ENCODE results near the gene ID2.
"Not testable (repeated sequence)": the region's sequence is repeated elsewhere in the genome, so short reads cannot be mapped to it uniquely, and the experiment has no call there.

The ID2 gene

DNA sequence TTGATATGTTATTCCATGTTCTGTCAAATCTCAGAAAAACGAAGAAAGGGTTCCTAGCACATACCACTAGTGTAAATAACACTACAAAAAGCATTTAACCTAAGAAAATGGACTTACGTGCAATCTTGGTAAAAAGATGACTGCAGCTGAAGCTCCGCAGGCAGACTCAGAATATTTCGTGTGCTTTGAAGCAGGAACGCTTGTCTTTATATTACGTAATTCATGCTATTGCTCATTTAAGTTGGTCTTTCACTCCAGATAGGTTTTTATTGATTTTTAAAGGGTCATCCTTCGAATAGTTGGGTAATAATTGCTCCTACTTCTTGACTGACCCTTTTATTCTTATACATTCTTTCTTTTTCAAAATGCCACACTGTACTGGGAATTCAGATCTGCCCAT is 44.0 kb downstream of the ID2 start:
- in situ Hi-C loops (cut with HindIII; ENCODE audit: low sequenced_read_pairs): no loop called here

- in situ Hi-C loops (cut with HindIII; ENCODE audit: low sequenced_read_pairs): no loop called here
Measured at GRCh38 chr2:8728305-8729015, 46.6 kb downstream of the ID2 start.

DNA sequence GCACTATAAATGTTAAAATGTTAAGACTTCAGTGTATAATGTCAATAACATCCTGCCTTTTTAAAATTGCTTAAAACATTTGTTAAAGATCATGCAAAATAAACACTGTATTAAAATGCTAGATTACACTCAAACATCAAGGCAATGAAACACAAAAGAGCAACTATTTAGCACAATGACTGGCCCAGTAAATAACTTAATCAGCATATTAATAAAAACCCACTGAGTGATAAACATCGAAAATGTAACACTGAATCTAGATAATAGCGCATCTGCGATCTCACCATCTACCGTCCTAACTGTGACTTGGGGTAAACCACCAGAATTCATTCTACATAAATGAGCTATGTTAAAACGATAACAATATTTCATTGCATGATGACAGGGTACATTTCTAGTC is 47.2 kb downstream of the ID2 start:
- in situ Hi-C loops (cut with HindIII; ENCODE audit: low sequenced_read_pairs): not testable (repeated sequence)

DNA sequence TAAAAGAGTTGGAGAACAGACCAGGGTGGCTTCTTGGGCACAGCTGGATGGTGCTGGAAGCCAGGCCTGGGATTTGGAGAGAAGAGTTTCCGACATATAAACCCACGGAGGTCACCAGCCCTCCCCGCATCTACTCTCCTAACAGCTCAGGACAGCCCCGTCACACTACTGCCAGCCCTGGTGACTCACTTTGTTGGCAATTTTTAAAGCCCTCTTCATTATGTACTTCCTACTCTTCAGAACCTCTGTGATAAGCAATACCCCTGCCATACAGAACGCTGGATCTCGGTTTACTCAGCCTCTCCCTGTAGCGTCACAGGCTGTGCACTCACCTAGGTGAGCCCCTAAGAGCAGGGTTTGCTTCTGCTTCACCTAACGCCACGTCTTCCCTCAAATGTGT is 48.1 kb downstream of the ID2 start:
- in situ Hi-C loops (cut with HindIII; ENCODE audit: low sequenced_read_pairs): no loop called here

- in situ Hi-C loops (cut with HindIII; ENCODE audit: low sequenced_read_pairs): no loop called here
Measured at GRCh38 chr2:8732601-8733000, 50.7 kb downstream of the ID2 start.
